Suprapubic skin (tissue), 3 donors: Measurements from ENCODE around the gene MTG1.

ENCODE experiments used
- CTCF ChIP-seq, 2 donors: fragments of 200-600 bp in 1 of 2; fragments of 450-650 bp in 1 of 2; sonication (generic) in 1 of 2; IDR thresholded peaks; one replicate each; pipeline ENCODE4 v1.5.1; 2016 to 2019; ENCODE audit warnings: antibody characterized with exemption in 2 of 2, mild to moderate bottlenecking in 1 of 2, moderate library complexity in 1 of 2
- POLR2A ChIP-seq, 2 donors: fragments of 450-650 bp; IDR thresholded peaks; one replicate each; pipeline ENCODE4 v1.6.1; 2017; ENCODE audit warnings: antibody characterized with exemption in 2 of 2, mild to moderate bottlenecking in 2 of 2, moderate library complexity in 2 of 2

DNA sequence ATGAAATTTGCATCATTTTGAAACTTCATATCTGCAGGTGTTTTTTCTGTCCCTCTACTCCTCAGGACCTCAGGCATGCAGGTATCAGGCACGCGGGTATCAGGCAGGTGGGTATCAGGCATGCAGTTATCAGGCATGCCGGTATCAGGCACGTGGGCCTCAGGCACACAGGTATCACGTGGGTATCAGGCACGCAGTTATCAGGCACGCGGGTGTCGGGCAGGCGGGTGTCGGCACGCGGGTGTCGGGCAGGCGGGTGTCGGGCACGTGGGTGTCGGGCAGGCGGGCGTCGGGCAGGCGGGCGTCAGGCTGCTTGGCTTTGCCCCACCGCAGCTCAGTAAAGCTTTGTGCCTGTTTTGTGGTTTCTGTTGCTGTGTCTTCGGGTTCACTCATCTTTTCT lies 21.8 kb downstream of the MTG1 start:
- TF ChIP-seq CTCF (IDR thresholded peaks at IDR 0.05) (no peak), POLR2A (IDR thresholded peaks at IDR 0.05) (no peak)
